AG08395 (cell line): ENCODE data around the gene MBL2.

Experiments used
- DNase-seq: peaks from one replicate; pipeline ENCODE4 v3.0.0; 2012; ENCODE audit warnings: mixed read lengths, low spot score

MBL2 gene

GRCh38 chr10:52772623-52773022 is at the start of gene MBL2:
MBL2 (minus strand) TSS chr10:52772784; CDS start chr10:52771635, 1,149 bp downstream.
- DNase-seq, result no peak

DNA sequence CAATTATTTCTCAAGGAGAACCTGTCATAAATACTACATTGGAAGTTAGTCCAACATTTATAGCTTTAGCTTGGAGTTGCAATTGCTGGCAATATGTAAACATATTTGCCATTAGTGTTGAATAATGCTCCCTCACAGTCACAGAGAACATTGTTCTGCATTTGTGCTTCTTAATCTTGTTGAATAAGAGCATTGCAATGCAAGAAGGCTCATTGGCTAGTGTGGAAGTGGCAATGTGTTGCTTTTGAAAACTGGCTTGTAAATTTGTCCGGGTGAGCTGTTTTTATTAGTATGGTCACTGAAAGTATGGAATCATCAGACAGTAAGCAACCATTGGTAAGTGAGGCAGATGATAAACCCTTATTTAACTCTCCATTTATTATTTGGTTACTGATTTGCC is 47.7 kb upstream of the MBL2 start:
- no peak for DNase-seq

DNA sequence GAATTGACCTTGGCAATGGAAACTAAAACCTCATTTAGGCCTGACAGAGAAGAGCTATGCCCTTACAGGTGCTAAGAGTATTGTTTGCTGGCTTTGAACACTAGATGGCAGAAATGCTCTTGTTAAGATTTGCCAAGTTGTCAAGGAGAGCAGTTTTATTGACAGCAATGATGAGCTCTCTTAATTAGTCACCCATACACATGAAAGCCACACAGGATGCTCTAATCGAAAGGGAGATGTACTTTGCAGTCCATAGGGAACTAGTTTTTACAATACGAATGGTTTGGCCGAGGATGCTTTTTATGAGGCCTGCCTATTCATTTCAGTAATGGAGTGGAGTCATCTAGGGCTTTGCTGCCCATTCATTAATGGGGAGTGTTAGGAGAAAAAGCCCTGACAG is 45.4 kb upstream of the MBL2 start:
- DNase-seq, result peak; percentile 11

GRCh38 chr10:52814506-52814905 is 41.9 kb upstream of the MBL2 start:
- DNase-seq, result no peak

DNA sequence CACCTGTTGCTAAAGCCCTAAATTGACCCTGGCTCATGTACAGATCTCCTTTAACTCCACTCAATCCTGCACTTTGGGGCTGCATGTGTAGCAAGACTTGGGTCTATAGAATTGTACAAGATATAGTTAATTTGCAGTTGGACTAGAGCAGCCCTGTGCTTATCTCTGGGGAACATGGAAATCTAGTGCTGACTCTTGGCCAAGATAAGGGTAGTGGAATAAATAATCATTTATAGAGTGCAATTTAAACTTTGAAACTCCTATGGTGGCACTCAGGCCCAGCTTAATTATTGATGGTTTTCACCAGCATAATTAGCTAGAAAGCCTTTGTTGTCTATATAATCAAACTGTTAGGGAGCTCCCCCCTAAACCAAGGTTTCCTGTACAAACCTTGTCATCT is 39.2 kb upstream of the MBL2 start:
- DNase-seq, result no peak

DNA sequence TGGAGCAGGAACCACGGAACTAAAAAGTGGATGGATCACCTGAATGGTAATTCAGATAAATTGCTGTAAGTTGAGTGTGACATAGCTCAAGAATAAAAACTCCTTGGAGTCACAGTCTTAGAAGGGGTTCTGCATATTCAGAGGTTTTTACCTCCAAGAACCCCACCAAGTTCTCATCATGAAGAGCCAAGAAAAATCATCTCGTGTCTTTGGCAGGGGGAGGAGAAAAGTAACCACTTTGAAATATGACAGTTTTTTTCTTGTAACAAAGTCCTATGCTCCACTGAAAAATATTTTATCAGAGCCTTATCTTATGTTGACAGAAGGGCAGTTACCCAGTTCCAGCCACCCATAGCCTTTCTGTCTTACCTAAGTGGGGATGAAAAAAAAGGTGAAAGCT is 38.2 kb upstream of the MBL2 start:
- no peak for DNase-seq

DNA sequence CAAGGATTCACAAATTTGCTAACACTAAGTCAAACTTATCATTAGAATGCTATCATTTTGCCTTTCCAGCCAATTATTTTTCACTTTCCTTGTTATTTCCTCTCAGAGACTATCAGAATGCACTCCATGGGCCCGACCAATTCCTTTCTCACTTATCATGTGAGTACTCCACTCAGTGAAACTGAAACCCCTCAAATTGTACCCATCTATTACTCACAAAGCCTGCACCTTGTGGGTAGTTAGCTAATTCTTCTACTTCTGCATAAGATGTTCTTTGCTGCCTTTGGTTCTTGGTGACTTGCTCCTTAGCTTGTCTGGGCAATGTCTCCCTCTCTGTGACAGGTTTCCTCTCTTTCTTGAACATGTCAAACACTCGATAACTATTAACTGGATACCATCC is 35.2 kb upstream of the MBL2 start:
- no peak for DNase-seq

- DNase-seq, result no peak
Measured at GRCh38 chr10:52805414-52806285, 33.1 kb upstream of the MBL2 start.

DNA sequence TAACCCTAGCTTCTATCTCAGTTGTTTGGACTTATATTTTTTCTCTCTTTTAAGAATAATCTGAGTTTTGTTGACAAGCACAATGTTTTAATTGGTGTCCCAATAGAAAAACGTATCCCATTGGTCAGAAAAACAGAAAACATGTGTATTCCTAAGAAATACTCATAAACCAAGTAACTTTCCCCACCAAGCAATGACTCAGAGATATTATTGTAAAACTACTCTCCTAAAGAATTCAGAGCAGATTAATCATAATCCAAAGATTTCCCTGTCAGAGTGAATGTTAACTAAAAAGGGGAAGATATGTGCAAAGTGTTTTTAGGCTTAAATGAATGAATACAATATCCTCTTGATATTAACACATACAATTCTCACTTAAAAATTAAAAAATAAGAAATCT is 29.4 kb upstream of the MBL2 start:
- DNase-seq, result no peak

DNA sequence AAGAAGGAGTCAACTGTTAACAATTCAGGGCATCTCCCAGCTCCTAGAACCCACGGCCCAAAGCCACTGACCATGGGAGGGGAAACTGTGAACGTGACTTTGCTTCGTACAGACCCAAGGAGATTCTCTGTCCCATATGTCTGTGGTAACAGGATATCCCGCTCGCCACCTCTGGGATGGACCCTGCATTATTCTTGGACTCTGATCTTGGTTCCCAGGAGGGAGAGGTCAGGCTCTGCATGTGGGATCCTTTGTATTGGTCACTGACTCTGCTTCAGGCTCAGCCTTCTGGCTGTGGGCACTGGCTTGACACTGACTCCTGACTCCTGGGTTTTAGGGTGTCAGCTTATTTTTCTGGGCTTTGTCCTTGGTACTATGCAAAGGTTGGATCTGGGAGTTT is 13.5 kb upstream of the MBL2 start:
- DNase-seq, result no peak

GRCh38 chr10:52785418-52785817 is 12.8 kb upstream of the MBL2 start:
- DNase-seq, result no peak

DNA sequence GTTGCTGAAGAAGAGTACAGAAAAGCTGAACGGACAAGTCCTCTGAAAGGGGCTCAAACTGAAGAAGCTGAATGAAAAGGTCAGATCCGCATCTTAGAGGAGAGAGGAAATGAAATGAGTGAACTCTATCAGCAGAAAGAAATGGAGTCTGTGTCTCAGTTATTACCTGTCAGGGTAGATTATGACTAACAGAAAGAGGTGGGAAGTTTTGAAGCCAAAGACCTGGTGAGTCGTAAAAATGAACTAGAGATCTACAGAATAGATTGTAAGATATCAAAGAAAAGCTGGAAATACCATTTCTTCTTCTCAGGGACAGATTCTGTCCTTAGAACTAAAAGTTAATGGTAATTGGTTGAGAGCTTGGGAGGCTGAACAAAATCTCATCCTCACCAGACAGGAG is 11.1 kb upstream of the MBL2 start:
- DNase-seq, result no peak

DNA sequence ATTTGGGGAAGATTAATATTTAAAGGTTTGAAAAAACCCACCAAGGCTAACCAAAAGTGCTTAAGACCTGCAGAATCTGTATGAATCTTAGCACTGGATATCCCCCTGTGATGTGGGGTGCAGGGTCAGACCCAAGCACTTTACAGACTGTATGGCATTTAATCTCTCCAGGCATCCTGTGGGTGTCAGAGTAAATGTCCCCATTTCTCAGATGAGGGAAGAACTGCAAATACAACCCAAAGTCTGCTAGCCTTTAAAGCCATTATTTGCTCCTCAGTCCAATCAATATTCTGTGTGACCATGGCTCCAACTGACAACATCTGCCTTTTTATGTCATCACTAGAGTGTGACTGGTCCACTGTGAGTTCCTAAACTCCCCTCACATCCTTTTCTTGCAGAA is 10.0 kb upstream of the MBL2 start:
- no peak for DNase-seq

GRCh38 chr10:52780391-52781155 is 8.0 kb upstream of the MBL2 start:
- DNase-seq, result no peak

- peak; percentile 82 for DNase-seq
Measured at GRCh38 chr10:52779541-52780390, 7.2 kb upstream of the MBL2 start.

- no peak for DNase-seq
Measured at GRCh38 chr10:52778511-52779392, 6.2 kb upstream of the MBL2 start.

DNA sequence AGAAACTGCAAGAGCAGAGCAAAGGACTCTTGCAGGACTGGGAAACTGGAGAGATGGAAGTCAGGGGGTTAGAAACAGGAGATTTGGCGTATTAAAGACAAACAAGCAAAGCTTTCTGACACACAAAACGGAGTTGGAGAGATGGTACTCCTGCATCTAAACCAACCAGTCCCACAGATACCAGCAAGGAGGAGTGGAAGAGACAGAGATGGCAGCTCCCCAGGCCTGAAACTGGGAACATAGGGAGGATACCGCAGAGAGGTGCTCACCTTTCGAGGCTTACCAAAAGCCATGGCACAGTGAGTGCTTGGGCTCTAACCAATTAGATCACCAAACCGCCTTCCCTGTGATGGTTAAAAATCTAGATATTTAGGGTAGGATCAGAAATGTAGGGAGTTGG is 4.8 kb upstream of the MBL2 start:
- DNase-seq, result no peak

- no peak for DNase-seq
Measured at GRCh38 chr10:52776471-52776903, 3.9 kb upstream of the MBL2 start.

DNA sequence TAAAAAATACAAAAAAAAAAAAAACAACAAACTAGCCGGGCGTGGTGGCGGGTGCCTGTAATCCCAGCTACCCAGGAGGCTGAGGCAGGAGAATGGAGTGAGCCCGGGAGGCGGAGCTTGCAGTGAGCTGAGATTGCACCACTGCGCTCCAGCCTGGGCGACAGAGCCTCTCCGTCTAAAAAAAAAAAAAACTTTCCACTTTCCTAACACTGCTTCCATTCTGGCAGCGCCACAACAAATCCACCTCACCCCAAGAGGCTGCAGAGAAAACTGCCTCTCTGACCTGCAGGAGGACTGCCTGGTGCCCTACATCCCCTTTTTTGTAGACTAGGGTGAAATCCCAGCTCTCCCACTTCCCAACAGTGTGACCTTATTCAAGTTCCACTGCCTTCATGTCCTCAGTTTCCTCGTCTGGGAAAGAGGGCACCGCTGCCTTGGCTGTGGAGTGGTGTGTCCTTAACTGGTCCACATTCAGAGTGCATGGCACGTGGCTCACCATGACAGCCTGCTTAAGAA is 2.6 kb upstream of the MBL2 start:
- DNase-seq, result no peak

- DNase-seq, result no peak
Measured at GRCh38 chr10:52774600-52775106, 2.1 kb upstream of the MBL2 start.

DNA sequence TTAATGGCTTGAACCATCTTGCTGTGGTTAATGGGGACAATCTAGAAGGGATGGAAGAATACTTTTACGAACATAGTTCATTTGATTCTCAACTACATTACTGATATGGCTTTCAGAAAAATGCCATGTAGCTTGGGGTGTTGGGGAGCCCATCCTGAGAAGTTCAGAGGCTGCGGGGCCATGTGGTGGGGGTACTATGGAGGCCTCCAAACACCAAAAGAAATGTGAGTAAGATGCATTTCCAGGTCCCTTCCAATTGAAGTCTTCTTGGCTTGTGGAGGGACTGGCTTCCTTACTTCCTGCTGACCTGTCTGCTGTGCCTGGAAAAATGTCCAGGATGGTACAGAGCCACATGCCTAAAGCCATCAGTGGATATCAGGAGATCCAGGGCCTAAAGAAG is 1.6 kb upstream of the MBL2 start:
- no peak for DNase-seq
